GM11168 (cell line): Measurements from ENCODE around the gene TMEM260.

Experiments used
- in situ Hi-C: fragments of 300-500 bp; cut with MboI; formaldehyde crosslinking; loops from one replicate; pipeline ENCODE4 v1.12.0; 2022; ENCODE audit warnings: low sequenced_read_pairs; ENCODE audit not compliant: unreplicated experiment

TMEM260 gene

GRCh38 chr14:56579345-56580220 is at the start of gene TMEM260:
TSS of gene TMEM260 (plus strand) at chr14:56579798. CDS start at chr14:56579915, 117 bp downstream.
- in situ Hi-C loops = no loop called here

GRCh38 chr14:56532546-56532945 is 47.1 kb upstream of the TMEM260 start:
- in situ Hi-C loops = no loop called here

GRCh38 chr14:56534656-56535055 is 44.9 kb upstream of the TMEM260 start:
- in situ Hi-C loops = no loop called here

- in situ Hi-C loops = no loop called here
Observed at GRCh38 chr14:56539862-56540261, 39.7 kb upstream of the TMEM260 start.

- in situ Hi-C loops = no loop called here
Observed at GRCh38 chr14:56543436-56543835, 36.2 kb upstream of the TMEM260 start.

- in situ Hi-C loops = no loop called here
Observed at GRCh38 chr14:56549721-56550120, 29.9 kb upstream of the TMEM260 start.

GRCh38 chr14:56552615-56553014 is 27.0 kb upstream of the TMEM260 start:
- in situ Hi-C loops = no loop called here

- in situ Hi-C loops = no loop called here
Observed at GRCh38 chr14:56554301-56554700, 25.3 kb upstream of the TMEM260 start.

- in situ Hi-C loops = no loop called here
Observed at GRCh38 chr14:56555921-56556570, 23.6 kb upstream of the TMEM260 start.

GRCh38 chr14:56559182-56559581 is 20.4 kb upstream of the TMEM260 start:
- in situ Hi-C loops = no loop called here

GRCh38 chr14:56561606-56562005 is 18.0 kb upstream of the TMEM260 start:
- in situ Hi-C loops = no loop called here

- in situ Hi-C loops = no loop called here
Observed at GRCh38 chr14:56562883-56563282, 16.7 kb upstream of the TMEM260 start.

GRCh38 chr14:56569174-56569573 is 10.4 kb upstream of the TMEM260 start:
- in situ Hi-C loops = no loop called here

GRCh38 chr14:56570295-56570694 is 9.3 kb upstream of the TMEM260 start:
- in situ Hi-C loops = no loop called here

- in situ Hi-C loops = no loop called here
Observed at GRCh38 chr14:56580221-56580711, 668 bp downstream of the TMEM260 start.

GRCh38 chr14:56581041-56581727 is 1.6 kb downstream of the TMEM260 start:
- in situ Hi-C loops = no loop called here

- in situ Hi-C loops = no loop called here
Observed at GRCh38 chr14:56585461-56586084, 6.0 kb downstream of the TMEM260 start.

GRCh38 chr14:56587701-56588100 is 8.1 kb downstream of the TMEM260 start:
- in situ Hi-C loops = no loop called here

GRCh38 chr14:56590535-56590960 is 10.9 kb downstream of the TMEM260 start:
- in situ Hi-C loops = no loop called here
